HCT116 (cell line): Measurements from ENCODE around the gene BRD7. TPM values are rescaled to one million over a fixed set of nuclear protein-coding genes. Genes with fewer than 3 reads are reported as not detected.

ENCODE experiments used
- ATAC-seq: fragments of 200-7000 bp; cut with Tn5 transposase; 2 replicates; pipeline ENCODE4 v1.9.1; 2020; ENCODE audit warnings: mild to moderate bottlenecking, moderate library complexity
- BruUV-seq: library from RNA; stranded (reverse); fragments of 400-500 nt; replicated peaks from 2 replicates; lab custom pipeline; 2021; lab: Mats Ljungman, UMichigan
- CTCF ChIA-PET: fragments of 300-600 bp; sonication (Branson Sonifier 250); formaldehyde crosslinking; loops from one replicate; lab custom pipeline; 2021; ENCODE audit warnings: antibody characterized with exemption; lab: Charles Lee
- POLR2A ChIA-PET: fragments of 300-600, 350-600 bp; sonication (Branson Sonifier 250); formaldehyde crosslinking; loops from one replicate; lab custom pipeline; 2021; ENCODE audit warnings: antibody characterized with exemption; lab: Charles Lee
- RAD21 ChIA-PET, 2 experiments: fragments of 300-600 bp; sonication (Branson Sonifier 250); formaldehyde crosslinking; loops; one replicate each; lab custom pipeline; 2023; ENCODE audit warnings: low total read pairs in 2 of 2; ENCODE audit not compliant: uncharacterized antibody in 2 of 2, unreplicated experiment in 2 of 2, low non-redundant PET in 1 of 2; lab: Charles Lee
- DNase-seq: peaks from one replicate; pipeline ENCODE4 v3.0.0-alpha.2; 2010; ENCODE audit warnings: low read depth, low spot score
- H2AFZ ChIP-seq: fragments of 200-600 bp; shearing (Covaris generic), sonication (generic); 2 replicates; pipeline ENCODE4 v1.6.1; 2017; ENCODE audit warnings: low read depth, mixed run types, mixed read lengths, antibody characterized with exemption, low read length; ENCODE audit not compliant: poor library complexity, severe bottlenecking
- H3K27ac ChIP-seq: 2 replicates; pipeline ENCODE4 v1.5.1; 2012; ENCODE audit warnings: low read depth, low read length
- H3K27me3 ChIP-seq: fragments of 200-600 bp; sonication (generic); 2 replicates; pipeline ENCODE4 v1.6.1; 2016; ENCODE audit warnings: mixed run types, low read length, mixed read lengths; ENCODE audit not compliant: insufficient read depth
- H3K36me3 ChIP-seq, 2 experiments: fragments of 200-500 bp in 1 of 2; fragments of 200-600 bp in 1 of 2; sonication (Bioruptor generic) in 1 of 2; sonication (generic) in 1 of 2; 2 replicates each; pipeline versions ENCODE4 v1.5.1 to v1.6.1; 2014 to 2016; ENCODE audit warnings: low read length in 2 of 2, inconsistent platforms in 1 of 2, mixed read lengths in 1 of 2, mixed run types in 1 of 2; ENCODE audit not compliant: insufficient read depth in 2 of 2, control insufficient read depth in 1 of 2
- H3K4me1 ChIP-seq, 2 experiments: fragments of 200-600 bp in 1 of 2; sonication (generic) in 1 of 2; 2 replicates each; pipeline versions ENCODE4 v1.5.1 to v1.6.1; 2012 to 2017; ENCODE audit warnings: low read length in 2 of 2, inconsistent platforms in 1 of 2, mild to moderate bottlenecking in 1 of 2, mixed read lengths in 1 of 2, mixed run types in 1 of 2, moderate library complexity in 1 of 2; ENCODE audit not compliant: insufficient read depth in 2 of 2, control insufficient read depth in 1 of 2
- H3K4me2 ChIP-seq: fragments of 200-600 bp; sonication (generic); 2 replicates; pipeline ENCODE4 v1.6.1; 2017; ENCODE audit warnings: mixed run types, low read length, mixed read lengths
- H3K4me3 ChIP-seq, 2 experiments: fragments of 200-600 bp in 1 of 2; sonication (generic) in 1 of 2; replicated peaks in 1 of 2; 2 replicates each; pipeline ENCODE4 v1.5.1; 2011 to 2016; ENCODE audit warnings: low read length in 2 of 2, control low read depth in 1 of 2, low read depth in 1 of 2, mild to moderate bottlenecking in 1 of 2, mixed read lengths in 1 of 2, mixed run types in 1 of 2
- H3K79me2 ChIP-seq: fragments of 200-600 bp; sonication (generic); 2 replicates; pipeline ENCODE4 v1.6.1; 2017; ENCODE audit warnings: mild to moderate bottlenecking, mixed run types, low read length, moderate library complexity, mixed read lengths; ENCODE audit not compliant: insufficient read depth
- H3K9ac ChIP-seq: fragments of 200-600 bp; sonication (generic); 2 replicates; pipeline ENCODE4 v1.6.1; 2016; ENCODE audit warnings: low read length, mixed read lengths
- H3K9me2 ChIP-seq: fragments of 200-600 bp; sonication (generic), shearing (Covaris generic); 2 replicates; pipeline ENCODE4 v1.6.1; 2017; ENCODE audit warnings: mixed run types, mild to moderate bottlenecking, moderate library complexity; ENCODE audit not compliant: insufficient read depth
- H3K9me3 ChIP-seq, 2 experiments: fragments of 200-500 bp in 1 of 2; fragments of 200-600 bp in 1 of 2; sonication (Bioruptor generic) in 1 of 2; sonication (generic) in 1 of 2; 2 replicates each; pipeline ENCODE4 v1.6.1; 2014 to 2017; ENCODE audit warnings: low read length in 2 of 2, mixed read lengths in 2 of 2, inconsistent platforms in 1 of 2, low read depth in 1 of 2, mild to moderate bottlenecking in 1 of 2, mixed run types in 1 of 2, moderate library complexity in 1 of 2; ENCODE audit not compliant: control insufficient read depth in 1 of 2, insufficient read depth in 1 of 2
- H4K20me1 ChIP-seq: fragments of 200-600 bp; sonication (generic), shearing (Covaris generic); 2 replicates; pipeline ENCODE4 v1.6.1; 2017; ENCODE audit warnings: mixed run types, mild to moderate bottlenecking, moderate library complexity; ENCODE audit not compliant: insufficient read depth
- ATF3 ChIP-seq: IDR thresholded peaks from 2 replicates; pipeline ENCODE4 v1.6.1; 2012
- CBX3 ChIP-seq: IDR thresholded peaks from 2 replicates; pipeline ENCODE4 v1.6.1; 2012; ENCODE audit warnings: low read depth
- CEBPB ChIP-seq: IDR thresholded peaks from 2 replicates; pipeline ENCODE4 v1.6.1; 2012; ENCODE audit warnings: low read depth
- EGR1 ChIP-seq: IDR thresholded peaks from 2 replicates; pipeline ENCODE4 v1.6.1; 2012; ENCODE audit warnings: low read depth
- ELF1 ChIP-seq: IDR thresholded peaks from 2 replicates; pipeline ENCODE4 v1.6.1; 2012; ENCODE audit warnings: low read depth, borderline replicate concordance
- EZH2 ChIP-seq: fragments of 200-600 bp; sonication (generic); IDR thresholded peaks from 2 replicates; pipeline ENCODE4 v1.6.1; 2017; ENCODE audit warnings: antibody characterized with exemption, mixed run types
- FOSL1 ChIP-seq: IDR thresholded peaks from 2 replicates; pipeline ENCODE4 v1.6.1; 2012; ENCODE audit warnings: low read depth
- JUND ChIP-seq: IDR thresholded peaks from 2 replicates; pipeline ENCODE4 v1.6.1; 2012
- POLR2AphosphoS5 ChIP-seq: IDR thresholded peaks from 2 replicates; pipeline ENCODE4 v1.6.1; 2011; ENCODE audit warnings: mild to moderate bottlenecking, low read depth, low read length, moderate library complexity
- SIN3A ChIP-seq: IDR thresholded peaks from 2 replicates; pipeline ENCODE4 v1.6.1; 2012; ENCODE audit warnings: low read depth
- SP1 ChIP-seq: IDR thresholded peaks from 2 replicates; pipeline ENCODE4 v1.6.1; 2012; ENCODE audit warnings: low read depth
- TCF7L2 ChIP-seq: IDR thresholded peaks from 2 replicates; pipeline ENCODE4 v1.7.0; 2011; ENCODE audit warnings: borderline replicate concordance, inconsistent platforms; ENCODE audit not compliant: insufficient read depth, insufficient read length; ENCODE audit errors: extremely low read depth
- YY1 ChIP-seq: IDR thresholded peaks from 2 replicates; pipeline ENCODE4 v1.6.1; 2011; ENCODE audit warnings: low read length, low read depth, moderate library complexity, mild to moderate bottlenecking; ENCODE audit not compliant: insufficient replicate concordance; ENCODE audit errors: extremely low read depth
- ZFX ChIP-seq: fragments of 450-650 bp; IDR thresholded peaks from 2 replicates; pipeline ENCODE4 v1.6.1; 2017
- intact Hi-C: fragments of 100-400 bp; cut with micrococcal nuclease; formaldehyde crosslinking; loops from 2 replicates; pipeline ENCODE4 v1.10.0; 2022
- total RNA-seq: library from RNA; stranded (reverse); gene quantifications from one replicate; pipeline ENCODE4 v1.2.1, GENCODE V29; 2021; ENCODE audit not compliant: unreplicated experiment
- TF ChIP-seq, protein P1 (sequence below): IDR thresholded peaks from 2 replicates; pipeline ENCODE4 v1.6.1; 2011; ENCODE audit warnings: mild to moderate bottlenecking, low read length, moderate library complexity; ENCODE audit not compliant: insufficient replicate concordance; ENCODE audit errors: extremely low read depth

BRD7 gene
- total RNA-seq, 1 experiment from 2014 or later, result 85.4 TPM

DNA sequence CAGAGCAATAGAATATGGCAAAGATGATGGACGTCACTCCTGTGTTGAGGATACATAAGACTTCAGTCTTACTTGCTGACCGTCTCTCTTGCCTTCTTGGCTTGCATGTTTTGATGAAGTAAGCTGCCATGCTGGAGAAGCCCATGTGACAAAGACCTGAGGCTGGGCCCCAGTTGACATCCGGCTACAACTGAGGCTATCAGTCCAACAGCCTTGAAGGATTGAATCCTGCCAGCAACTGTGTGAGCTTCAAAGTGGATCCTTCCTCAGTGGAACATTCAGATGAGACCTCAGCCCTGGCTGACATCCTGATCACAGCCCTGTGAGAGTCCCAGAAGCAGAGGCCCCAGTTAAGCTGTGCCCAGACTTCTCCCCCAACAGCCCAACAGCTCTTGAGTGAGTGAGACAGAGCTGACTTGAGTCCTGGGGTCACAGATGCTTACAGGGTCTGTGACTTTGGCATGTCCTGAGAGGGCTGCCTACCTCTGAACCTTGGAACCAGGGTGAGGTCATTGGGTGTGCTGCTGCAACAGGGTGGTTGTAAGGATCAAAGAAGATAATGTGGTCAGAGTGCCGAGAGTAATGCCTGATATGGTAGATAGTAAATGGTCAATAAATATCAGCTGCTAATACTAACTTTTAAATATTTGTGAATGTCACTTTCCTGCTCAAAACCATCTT, 2.4 kb upstream of the BRD7 start:
- ChIA-PET POLR2A (no interaction called here), RAD21 (no interaction called here), CTCF (no interaction called here)
- Histone ChIP-seq H3K9ac (no peak overlapping the region), H3K4me1 (peaks cover 12 to 32% of the 10 kb centered on the region in 2 experiments), H3K4me3 (no peak overlapping the region), H3K9me3 (no peaks in the 10 kb centered on the region), H3K27me3 (no peaks in the 10 kb centered on the region), H3K79me2 (peaks cover 23% of the 10 kb centered on the region), H2AFZ (no peak overlapping the region), H4K20me1 (0 out of 2 replicates have a peak, but pooled peaks cover 4% of the 10 kb centered on the region), H3K4me2 (no peak overlapping the region), H3K36me3 (peaks cover 3 to 6% of the 10 kb centered on the region in 2 experiments; a peak in 2 of 4 replicates), H3K27ac (no peak overlapping the region), H3K9me2 (no peaks in the 10 kb centered on the region)
- intact Hi-C loops, result loop anchor here (10.0 kb wide), 1 partner anchor 174 kb away; the partner anchor contains the start of gene NKD1
- TF ChIP-seq FOSL1 (no peak), ZFX (no peak), SIN3A (no peak), TCF7L2 (no peak), EGR1 (no peak), EZH2 (no peak), SP1 (no peak), ELF1 (no peak), POLR2AphosphoS5 (no peak), CBX3 (no peak), ATF3 (no peak), YY1 (no peak), CEBPB (no peak), JUND (no peak)
- TF ChIP-seq, protein P1, sequence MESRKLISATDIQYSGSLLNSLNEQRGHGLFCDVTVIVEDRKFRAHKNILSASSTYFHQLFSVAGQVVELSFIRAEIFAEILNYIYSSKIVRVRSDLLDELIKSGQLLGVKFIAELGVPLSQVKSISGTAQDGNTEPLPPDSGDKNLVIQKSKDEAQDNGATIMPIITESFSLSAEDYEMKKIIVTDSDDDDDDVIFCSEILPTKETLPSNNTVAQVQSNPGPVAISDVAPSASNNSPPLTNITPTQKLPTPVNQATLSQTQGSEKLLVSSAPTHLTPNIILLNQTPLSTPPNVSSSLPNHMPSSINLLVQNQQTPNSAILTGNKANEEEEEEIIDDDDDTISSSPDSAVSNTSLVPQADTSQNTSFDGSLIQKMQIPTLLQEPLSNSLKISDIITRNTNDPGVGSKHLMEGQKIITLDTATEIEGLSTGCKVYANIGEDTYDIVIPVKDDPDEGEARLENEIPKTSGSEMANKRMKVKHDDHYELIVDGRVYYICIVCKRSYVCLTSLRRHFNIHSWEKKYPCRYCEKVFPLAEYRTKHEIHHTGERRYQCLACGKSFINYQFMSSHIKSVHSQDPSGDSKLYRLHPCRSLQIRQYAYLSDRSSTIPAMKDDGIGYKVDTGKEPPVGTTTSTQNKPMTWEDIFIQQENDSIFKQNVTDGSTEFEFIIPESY, result no peak
- no peak for ATAC-seq
- no peak for DNase-seq
- BruUV-seq, result no TSS peak
